H9 (cell line): ENCODE data around the gene GORASP1. TPM values are rescaled to one million over a fixed set of nuclear protein-coding genes. Genes with fewer than 3 reads are reported as not detected.

Source experiments
- DNase-seq: peaks from one replicate; pipeline ENCODE4 v3.0.0-alpha.2; 2017
- H2AFZ ChIP-seq: one replicate; pipeline ENCODE4 v1.6.1; 2013; ENCODE audit warnings: mild to moderate bottlenecking, low read length, control low read depth, moderate library complexity
- H2AK5ac ChIP-seq: 2 replicates; pipeline ENCODE4 v1.6.1; 2013; ENCODE audit warnings: low read length, control low read depth, mixed read lengths; ENCODE audit not compliant: insufficient read length
- H2BK120ac ChIP-seq: one replicate; pipeline ENCODE4 v1.6.1; 2013; ENCODE audit warnings: low read depth, mild to moderate bottlenecking, low read length, control low read depth, inconsistent platforms; ENCODE audit not compliant: poor library complexity, severe bottlenecking
- H2BK12ac ChIP-seq: 2 replicates; pipeline ENCODE4 v1.6.1; 2013; ENCODE audit warnings: low read length, control low read depth, mixed read lengths, low read depth; ENCODE audit not compliant: insufficient read length
- H2BK15ac ChIP-seq: 2 replicates; pipeline ENCODE4 v1.6.1; 2013; ENCODE audit warnings: low read depth, low read length, control low read depth
- H2BK20ac ChIP-seq: one replicate; pipeline ENCODE4 v1.6.1; 2013; ENCODE audit warnings: low read depth, mild to moderate bottlenecking, low read length, control low read depth, inconsistent platforms; ENCODE audit not compliant: poor library complexity, severe bottlenecking
- H2BK5ac ChIP-seq: 2 replicates; pipeline ENCODE4 v1.6.1; 2013; ENCODE audit warnings: low read length, control low read depth, mixed read lengths; ENCODE audit not compliant: insufficient read length
- H3K14ac ChIP-seq: 2 replicates; pipeline ENCODE4 v1.6.1; 2013; ENCODE audit warnings: low read length, control low read depth; ENCODE audit not compliant: insufficient read depth
- H3K18ac ChIP-seq: 2 replicates; pipeline ENCODE4 v1.6.1; 2013; ENCODE audit warnings: low read depth, mild to moderate bottlenecking, mixed read lengths, low read length, control low read depth; ENCODE audit not compliant: insufficient read length
- H3K23ac ChIP-seq: 2 replicates; pipeline ENCODE4 v1.6.1; 2013; ENCODE audit warnings: low read length, control low read depth, mixed read lengths, low read depth; ENCODE audit not compliant: insufficient read length
- H3K23me2 ChIP-seq: 2 replicates; pipeline ENCODE4 v1.6.1; 2013; ENCODE audit warnings: low read depth, mild to moderate bottlenecking, mixed read lengths, low read length, control low read depth; ENCODE audit not compliant: insufficient read length, poor library complexity, severe bottlenecking
- H3K27ac ChIP-seq: 2 replicates; pipeline ENCODE4 v1.5.1; 2013; ENCODE audit warnings: low read length, control low read depth, mixed read lengths, low read depth; ENCODE audit not compliant: insufficient read length
- H3K27me3 ChIP-seq: 2 replicates; pipeline ENCODE4 v1.6.1; 2013; ENCODE audit warnings: low read length, control low read depth, inconsistent platforms; ENCODE audit not compliant: insufficient read depth
- H3K4ac ChIP-seq: 2 replicates; pipeline ENCODE4 v1.6.1; 2013; ENCODE audit warnings: low read depth, mild to moderate bottlenecking, control low read depth, inconsistent platforms, low read length, moderate library complexity
- H3K4me1 ChIP-seq: 2 replicates; pipeline ENCODE4 v1.6.1; 2013; ENCODE audit warnings: low read length, control low read depth, inconsistent platforms; ENCODE audit not compliant: insufficient read depth
- H3K4me2 ChIP-seq: 2 replicates; pipeline ENCODE4 v1.6.1; 2013; ENCODE audit warnings: low read length, control low read depth, mixed read lengths; ENCODE audit not compliant: insufficient read length, insufficient read depth
- H3K56ac ChIP-seq: 2 replicates; pipeline ENCODE4 v1.6.1; 2013; ENCODE audit warnings: low read depth, mild to moderate bottlenecking, mixed read lengths, low read length, control low read depth; ENCODE audit not compliant: insufficient read length
- H3K79me1 ChIP-seq: 2 replicates; pipeline ENCODE4 v1.6.1; 2013; ENCODE audit warnings: low read depth, mild to moderate bottlenecking, moderate library complexity, low read length, control low read depth, inconsistent platforms; ENCODE audit not compliant: insufficient read depth, poor library complexity, severe bottlenecking
- H3K79me2 ChIP-seq: 2 replicates; pipeline ENCODE4 v1.6.1; 2013; ENCODE audit warnings: low read length, control low read depth, inconsistent platforms; ENCODE audit not compliant: insufficient read depth
- H3K9ac ChIP-seq: 2 replicates; pipeline ENCODE4 v1.6.1; 2013; ENCODE audit warnings: low read length, control low read depth, mixed read lengths; ENCODE audit not compliant: insufficient read length; ENCODE audit errors: extremely low read depth
- H3K9me3 ChIP-seq: one replicate; pipeline ENCODE4 v1.6.1; 2013; ENCODE audit warnings: low read depth, low read length, inconsistent platforms; ENCODE audit not compliant: control insufficient read depth
- H3T11ph ChIP-seq: one replicate; pipeline ENCODE4 v1.6.1; 2013; ENCODE audit warnings: mild to moderate bottlenecking, low read length, control low read depth, inconsistent platforms
- H4K20me1 ChIP-seq: one replicate; pipeline ENCODE4 v1.6.1; 2013; ENCODE audit not compliant: control insufficient read depth, insufficient read length, insufficient read depth
- H4K5ac ChIP-seq: 2 replicates; pipeline ENCODE4 v1.6.1; 2013; ENCODE audit warnings: low read depth, mild to moderate bottlenecking, mixed read lengths, low read length, control low read depth; ENCODE audit not compliant: insufficient read length
- H4K8ac ChIP-seq: replicated peaks from 2 replicates; pipeline ENCODE4 v1.6.1; 2013; ENCODE audit warnings: low read length, control low read depth, mixed read lengths, low read depth; ENCODE audit not compliant: insufficient read length
- H4K91ac ChIP-seq: 2 replicates; pipeline ENCODE4 v1.6.1; 2013; ENCODE audit warnings: low read depth, mild to moderate bottlenecking, moderate library complexity, mixed read lengths, low read length, control low read depth; ENCODE audit not compliant: insufficient read length
- H3K27ac Mint-ChIP-seq, 3 experiments: 2 replicates in 2 of 3; 3 replicates in 1 of 3; pipeline ENCODE4 v1.8.0; 2020 to 2021; ENCODE audit warnings: mixed read lengths in 3 of 3, mild to moderate bottlenecking in 1 of 3, moderate library complexity in 1 of 3
- H3K27me3 Mint-ChIP-seq: 2 replicates; pipeline ENCODE4 v1.8.0; 2021; ENCODE audit warnings: low read depth, mild to moderate bottlenecking, moderate library complexity, mixed read lengths
- H3K36me3 Mint-ChIP-seq, 3 experiments: 2 replicates in 2 of 3; 3 replicates in 1 of 3; pipeline ENCODE4 v1.8.0; 2020 to 2021; ENCODE audit warnings: low read depth in 3 of 3, mixed read lengths in 3 of 3; ENCODE audit not compliant: insufficient read depth in 1 of 3
- H3K4me1 Mint-ChIP-seq, 2 experiments: 2 replicates each; pipeline ENCODE4 v1.8.0; 2020; ENCODE audit warnings: mixed read lengths in 2 of 2
- H3K4me3 Mint-ChIP-seq, 2 experiments: 2 replicates in 1 of 2; 3 replicates in 1 of 2; pipeline ENCODE4 v1.8.0; 2020 to 2021; ENCODE audit warnings: mild to moderate bottlenecking in 2 of 2, mixed read lengths in 2 of 2, moderate library complexity in 1 of 2
- H3K9me3 Mint-ChIP-seq, 2 experiments: 2 replicates in 1 of 2; 3 replicates in 1 of 2; pipeline ENCODE4 v1.8.0; 2020; ENCODE audit warnings: mild to moderate bottlenecking in 2 of 2, mixed read lengths in 2 of 2, moderate library complexity in 1 of 2
- WGBS: extraction: QIAGEN DNeasy Blood & Tissue Kit; methylation state at CpG from one replicate; pipeline ENCODE4 v1.1.7; 2013; ENCODE audit warnings: missing lambda C conversion rate, low lambda C conversion rate, mixed read lengths; ENCODE audit not compliant: insufficient read length; ENCODE audit errors: extremely low coverage; 5-methylcytosine and 5-hydroxymethylcytosine counted together
- total RNA-seq: library from RNA; stranded (reverse); gene quantifications from 2 replicates; pipeline ENCODE4 v1.2.1, GENCODE V29; 2021
- TF ChIP-seq, protein P1 (sequence below): fragments of 200-600 bp; sonication (generic); conservative IDR thresholded peaks from 3 replicates; pipeline ENCODE4 v1.8.0; 2021; ENCODE audit warnings: antibody characterized with exemption, mild to moderate bottlenecking

Gene GORASP1
- total RNA-seq, 1 experiment from 2014 or later: 37.4 TPM

DNA sequence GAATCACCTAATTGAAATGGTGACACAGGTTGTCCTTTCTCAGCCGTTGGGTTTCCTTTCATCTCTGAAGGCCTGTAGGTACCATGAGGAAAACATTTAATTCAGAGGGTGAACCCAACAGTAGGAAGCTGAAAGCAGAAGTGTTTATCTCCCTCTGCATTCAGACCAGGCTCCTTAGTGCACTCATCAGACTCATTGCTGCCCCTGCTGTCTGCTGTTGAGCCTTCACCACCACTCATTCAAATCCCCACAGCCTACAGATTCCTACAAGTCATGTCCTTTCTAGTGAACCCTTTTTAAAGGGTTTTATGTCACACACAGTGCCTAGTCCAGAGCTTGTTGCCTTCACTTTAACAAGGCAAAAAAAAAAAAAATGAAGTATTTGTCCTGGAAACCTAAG, 42.2 kb downstream of the GORASP1 start:
- H2BK20ac ChIP-seq: no peak overlapping the region
- H3K9me3 ChIP-seq: no peaks in the 10 kb centered on the region
- H2BK5ac ChIP-seq: no peak overlapping the region
- no peak overlapping the region for H3K9ac ChIP-seq
- peaks cover 3 to 24% (median 23%) of the 10 kb centered on the region in 3 experiments; a peak in 6 of 7 replicates for H3K36me3 Mint-ChIP-seq
- WGBS: no CpG with 5 or more reads among the region's 1 CpG
- no peaks in the 10 kb centered on the region for H4K20me1 ChIP-seq
- H3K79me1 ChIP-seq: peaks cover 8% of the 10 kb centered on the region
- H4K8ac ChIP-seq: no peak overlapping the region
- no peak overlapping the region for H2AFZ ChIP-seq
- H3K56ac ChIP-seq: no peak overlapping the region
- H3K18ac ChIP-seq: no peak overlapping the region
- no peak overlapping the region for H3K4me3 Mint-ChIP-seq
- no peak overlapping the region for H2BK12ac ChIP-seq
- no peaks in the 10 kb centered on the region for H3K27me3 ChIP-seq
- H3K9me3 Mint-ChIP-seq: no peaks in the 10 kb centered on the region
- H3K27ac ChIP-seq: no peak overlapping the region
- no peak overlapping the region for H2BK15ac ChIP-seq
- no peak overlapping the region for H3T11ph ChIP-seq
- H3K4ac ChIP-seq: no peak overlapping the region
- no peak overlapping the region for H3K23ac ChIP-seq
- H3K23me2 ChIP-seq: no peaks in the 10 kb centered on the region
- TF ChIP-seq, protein P1, sequence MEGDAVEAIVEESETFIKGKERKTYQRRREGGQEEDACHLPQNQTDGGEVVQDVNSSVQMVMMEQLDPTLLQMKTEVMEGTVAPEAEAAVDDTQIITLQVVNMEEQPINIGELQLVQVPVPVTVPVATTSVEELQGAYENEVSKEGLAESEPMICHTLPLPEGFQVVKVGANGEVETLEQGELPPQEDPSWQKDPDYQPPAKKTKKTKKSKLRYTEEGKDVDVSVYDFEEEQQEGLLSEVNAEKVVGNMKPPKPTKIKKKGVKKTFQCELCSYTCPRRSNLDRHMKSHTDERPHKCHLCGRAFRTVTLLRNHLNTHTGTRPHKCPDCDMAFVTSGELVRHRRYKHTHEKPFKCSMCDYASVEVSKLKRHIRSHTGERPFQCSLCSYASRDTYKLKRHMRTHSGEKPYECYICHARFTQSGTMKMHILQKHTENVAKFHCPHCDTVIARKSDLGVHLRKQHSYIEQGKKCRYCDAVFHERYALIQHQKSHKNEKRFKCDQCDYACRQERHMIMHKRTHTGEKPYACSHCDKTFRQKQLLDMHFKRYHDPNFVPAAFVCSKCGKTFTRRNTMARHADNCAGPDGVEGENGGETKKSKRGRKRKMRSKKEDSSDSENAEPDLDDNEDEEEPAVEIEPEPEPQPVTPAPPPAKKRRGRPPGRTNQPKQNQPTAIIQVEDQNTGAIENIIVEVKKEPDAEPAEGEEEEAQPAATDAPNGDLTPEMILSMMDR: peak; percentile 64
- H2AK5ac ChIP-seq: no peak overlapping the region
- H4K5ac ChIP-seq: no peak overlapping the region
- H3K14ac ChIP-seq: no peak overlapping the region
- H3K4me2 ChIP-seq: no peak overlapping the region
- no peaks in the 10 kb centered on the region for H3K4me1 ChIP-seq
- no peaks in the 10 kb centered on the region for H3K27me3 Mint-ChIP-seq
- H4K91ac ChIP-seq: no peak overlapping the region
- DNase-seq: peak; percentile 63
- no peak overlapping the region for H2BK120ac ChIP-seq
- no peaks in the 10 kb centered on the region for H3K4me1 Mint-ChIP-seq
- no peaks in the 10 kb centered on the region for H3K79me2 ChIP-seq
- no peak overlapping the region for H3K27ac Mint-ChIP-seq
